HL-60/S4 treated with phorbol 12-myristate 13-acetate at 8.2 ng/mL for 4 days and 3 days (cell line): ENCODE data around the gene UBAP1L.
"Not testable (repeated sequence)": the region's sequence is repeated elsewhere in the genome, so short reads cannot be mapped to it uniquely, and the experiment has no call there.

Experiments used
- in situ Hi-C: fragments of 300-500 bp; cut with MboI; formaldehyde crosslinking; loops from 2 replicates; pipeline ENCODE4 v1.15.0; 2022; ENCODE audit warnings: low sequenced_read_pairs

Gene UBAP1L

GRCh38 chr15:65085207-65085753 lies 29.7 kb downstream of the UBAP1L start:
- in situ Hi-C loops: no loop called here

- in situ Hi-C loops: no loop called here
Observed at GRCh38 chr15:65084500-65085206, 30.3 kb downstream of the UBAP1L start.

DNA sequence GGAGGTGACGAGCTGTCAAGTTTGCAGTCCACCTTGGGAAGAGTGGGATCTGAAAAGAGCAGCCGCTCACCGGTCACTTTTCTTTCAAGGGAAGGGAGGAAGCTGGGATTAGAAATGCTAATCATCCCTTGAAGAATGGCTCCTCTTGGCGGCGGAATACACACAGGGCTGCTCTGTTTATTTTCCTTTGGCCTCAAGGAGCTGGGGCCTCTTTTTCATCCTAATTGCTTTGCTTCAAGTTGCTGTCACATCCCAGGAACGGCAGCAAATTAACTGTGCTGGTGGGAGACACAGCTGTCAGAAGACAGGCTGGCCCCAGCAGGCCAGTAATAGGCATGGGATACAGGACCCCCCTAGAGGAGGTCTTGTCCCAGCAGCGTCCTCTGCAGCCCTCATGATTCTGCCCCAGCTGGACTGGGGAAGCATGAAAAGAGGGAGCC lies 31.7 kb downstream of the UBAP1L start:
- in situ Hi-C loops: no loop called here

DNA sequence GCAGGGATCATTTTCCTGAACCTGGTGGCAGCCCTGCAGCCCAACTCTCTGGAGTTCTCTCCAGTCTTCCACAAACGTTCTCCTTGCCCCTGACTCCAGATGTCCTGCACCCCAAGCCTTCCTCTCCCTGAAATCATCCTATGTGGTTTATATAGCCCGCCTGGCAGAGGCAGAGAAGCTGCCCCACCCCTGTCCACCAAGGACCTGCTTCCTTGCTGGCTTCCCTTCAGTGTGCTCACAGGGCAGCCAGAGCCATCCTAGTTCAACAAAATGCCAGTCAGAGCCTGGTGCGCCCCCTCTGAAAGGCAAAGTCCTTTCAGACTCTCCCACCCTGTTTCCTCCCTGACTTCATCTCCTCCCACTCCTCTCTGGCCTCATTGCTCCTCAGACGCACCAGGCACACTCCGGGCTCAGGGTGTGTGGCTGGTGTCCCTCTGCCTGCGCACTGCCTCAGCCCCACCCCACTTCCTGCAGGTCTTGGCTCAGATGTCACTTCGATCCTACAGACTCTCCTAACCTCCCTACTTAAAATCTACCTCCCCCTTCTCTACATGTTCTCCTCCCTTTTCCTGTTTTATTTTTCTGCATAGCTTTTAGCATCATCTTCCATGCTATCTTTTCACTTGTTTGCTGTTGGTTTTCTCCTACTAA lies 32.6 kb downstream of the UBAP1L start:
- in situ Hi-C loops: no loop called here

- in situ Hi-C loops: no loop called here
Observed at GRCh38 chr15:65081758-65082157, 33.2 kb downstream of the UBAP1L start.

DNA sequence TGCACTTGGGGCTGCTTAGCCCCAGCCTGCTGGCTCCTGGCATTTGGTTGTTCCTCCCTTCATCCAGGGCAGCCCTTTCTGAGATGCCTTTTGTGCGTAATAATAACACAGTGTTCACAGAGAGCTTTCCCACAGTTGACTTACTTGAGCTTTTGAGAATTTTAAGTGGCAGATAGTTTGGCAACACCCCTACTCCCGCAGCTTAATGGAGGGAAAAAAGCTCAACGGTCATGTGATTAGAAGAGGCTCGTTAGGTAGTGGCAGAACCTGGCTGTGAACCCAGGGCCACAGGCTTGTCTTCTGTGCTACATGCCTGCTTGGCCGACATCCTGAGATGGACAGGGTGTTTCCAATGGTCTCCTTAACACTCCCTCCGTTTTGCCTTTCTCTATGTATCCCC lies 33.7 kb downstream of the UBAP1L start:
- in situ Hi-C loops: no loop called here

GRCh38 chr15:65079580-65079979 lies 35.4 kb downstream of the UBAP1L start:
- in situ Hi-C loops: no loop called here

DNA sequence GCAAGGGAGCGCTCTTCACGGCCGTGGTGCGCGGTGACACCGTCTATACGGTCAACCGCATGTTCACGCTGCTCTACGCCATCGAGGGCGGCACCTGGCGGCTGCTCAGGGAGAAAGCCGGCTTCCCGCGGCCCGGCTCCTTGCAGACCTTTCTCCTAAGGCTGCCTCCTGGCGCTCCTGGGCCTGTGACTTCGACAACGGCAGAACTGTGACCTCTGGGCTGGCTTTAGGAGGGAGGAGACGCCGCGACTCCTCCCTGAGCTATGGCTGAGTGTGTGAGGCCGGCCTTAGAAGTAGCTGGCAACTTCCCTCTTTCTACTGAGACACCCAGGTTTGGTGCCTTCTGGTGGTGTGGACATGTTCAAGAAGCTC lies 37.0 kb downstream of the UBAP1L start:
- in situ Hi-C loops: no loop called here

DNA sequence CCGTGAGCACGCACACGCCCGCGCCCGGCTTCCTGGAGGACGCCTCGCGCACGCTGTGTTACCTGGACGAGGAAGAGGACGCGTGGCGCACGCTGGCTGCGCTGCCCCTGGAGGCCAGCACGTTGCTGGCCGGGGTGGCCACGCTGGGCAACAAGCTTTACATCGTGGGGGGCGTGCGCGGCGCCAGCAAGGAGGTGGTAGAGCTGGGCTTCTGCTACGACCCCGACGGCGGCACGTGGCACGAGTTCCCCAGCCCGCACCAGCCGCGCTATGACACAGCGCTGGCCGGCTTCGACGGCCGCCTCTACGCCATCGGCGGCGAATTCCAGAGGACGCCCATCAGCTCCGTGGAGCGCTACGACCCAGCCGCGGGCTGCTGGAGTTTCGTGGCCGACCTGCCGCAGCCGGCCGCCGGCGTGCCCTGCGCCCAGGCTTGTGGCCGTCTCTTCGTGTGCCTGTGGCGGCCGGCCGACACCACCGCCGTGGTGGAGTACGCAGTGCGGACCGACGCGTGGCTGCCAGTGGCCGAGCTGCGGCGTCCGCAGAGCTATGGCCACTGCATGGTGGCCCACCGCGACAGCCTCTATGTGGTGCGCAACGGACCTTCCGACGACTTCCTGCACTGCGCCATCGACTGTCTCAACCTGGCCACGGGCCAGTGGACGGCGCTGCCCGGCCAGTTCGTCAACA lies 37.6 kb downstream of the UBAP1L start:
- in situ Hi-C loops: no loop called here

DNA sequence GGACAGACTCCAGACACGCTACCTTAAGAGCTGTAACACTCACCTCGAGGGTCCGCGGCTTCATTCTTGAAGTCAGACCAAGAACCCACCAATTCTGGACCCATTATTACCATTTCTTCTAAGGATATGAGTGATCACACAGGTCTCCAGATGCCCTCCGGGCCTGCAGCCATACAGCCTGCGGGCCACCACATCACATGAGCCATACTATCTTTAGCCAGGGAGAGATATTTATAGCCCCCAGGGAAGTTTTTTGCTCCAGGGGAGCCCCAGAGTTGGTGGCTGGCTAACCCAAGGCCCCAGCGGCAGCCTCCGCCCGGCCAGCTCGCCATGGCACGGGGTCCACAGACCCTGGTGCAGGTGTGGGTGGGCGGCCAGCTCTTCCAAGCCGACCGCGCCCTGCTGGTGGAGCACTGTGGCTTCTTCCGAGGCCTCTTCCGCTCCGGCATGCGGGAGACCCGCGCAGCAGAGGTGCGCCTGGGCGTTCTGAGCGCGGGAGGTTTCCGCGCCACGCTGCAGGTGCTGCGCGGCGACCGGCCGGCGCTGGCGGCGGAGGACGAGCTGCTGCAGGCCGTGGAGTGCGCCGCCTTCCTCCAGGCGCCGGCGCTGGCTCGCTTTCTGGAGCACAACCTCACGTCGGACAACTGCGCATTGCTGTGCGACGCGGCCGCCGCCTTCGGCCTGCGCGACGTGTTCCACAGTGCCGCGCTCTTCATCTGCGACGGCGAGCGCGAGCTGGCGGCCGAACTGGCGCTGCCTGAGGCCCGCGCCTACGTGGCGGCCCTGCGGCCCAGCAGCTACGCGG lies 38.3 kb downstream of the UBAP1L start, which contains the start of gene KBTBD13:
TSS of gene KBTBD13 (plus strand) at position 261 of the 805 bp plus-strand sequence. CDS start at position 331, 70 bp downstream.
- in situ Hi-C loops: no loop called here

- in situ Hi-C loops: not testable (repeated sequence)
Observed at GRCh38 chr15:65075607-65076395, 39.2 kb downstream of the UBAP1L start.

- in situ Hi-C loops: not testable (repeated sequence)
Observed at GRCh38 chr15:65074946-65075345, 40.1 kb downstream of the UBAP1L start.

DNA sequence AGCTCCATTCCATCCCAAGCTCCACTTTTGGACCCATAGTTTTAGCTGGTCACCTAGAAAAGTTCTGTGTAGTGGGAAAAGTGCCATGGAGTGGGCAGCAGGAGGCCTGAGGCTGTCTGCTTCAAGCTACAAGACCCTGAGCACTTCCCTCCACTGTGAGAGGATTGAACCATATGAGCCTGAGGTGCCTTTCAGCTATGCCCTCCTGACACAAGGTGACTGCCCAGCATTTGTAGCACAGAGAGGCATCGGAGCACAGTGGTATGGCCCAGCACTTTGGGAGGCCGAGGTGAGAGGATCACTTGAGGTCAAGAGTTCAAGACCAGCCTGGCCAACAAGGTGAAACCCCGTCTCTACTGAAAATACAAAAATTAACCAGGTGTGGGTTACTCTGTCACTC lies 42.4 kb downstream of the UBAP1L start:
- in situ Hi-C loops: no loop called here

- in situ Hi-C loops: no loop called here
Observed at GRCh38 chr15:65072027-65072426, 43.0 kb downstream of the UBAP1L start.

DNA sequence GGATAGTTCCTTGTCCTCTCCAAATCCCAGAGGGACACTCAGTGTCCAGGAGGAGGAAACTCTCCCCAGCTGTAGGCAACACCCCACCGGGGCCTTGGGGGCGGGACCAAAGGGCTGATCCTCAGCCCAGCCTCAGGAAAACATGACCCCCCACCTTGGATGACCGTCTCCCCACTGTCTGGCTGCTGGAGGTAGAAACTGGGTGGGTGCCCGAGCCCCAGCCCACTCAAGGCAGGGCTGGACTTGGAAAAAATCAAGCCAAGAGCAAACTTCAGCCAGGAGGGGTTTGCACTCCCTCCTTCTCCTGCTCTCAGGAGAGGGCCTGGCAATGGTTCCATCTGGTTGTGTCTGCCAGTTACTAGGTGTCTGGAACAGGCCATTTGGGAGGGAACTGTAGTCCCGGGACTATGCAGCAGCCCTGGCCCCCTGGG lies 43.6 kb downstream of the UBAP1L start:
- in situ Hi-C loops: no loop called here

- in situ Hi-C loops: no loop called here
Observed at GRCh38 chr15:65069779-65070546, 45.0 kb downstream of the UBAP1L start.

- in situ Hi-C loops: no loop called here
Observed at GRCh38 chr15:65069179-65069578, 45.8 kb downstream of the UBAP1L start.

DNA sequence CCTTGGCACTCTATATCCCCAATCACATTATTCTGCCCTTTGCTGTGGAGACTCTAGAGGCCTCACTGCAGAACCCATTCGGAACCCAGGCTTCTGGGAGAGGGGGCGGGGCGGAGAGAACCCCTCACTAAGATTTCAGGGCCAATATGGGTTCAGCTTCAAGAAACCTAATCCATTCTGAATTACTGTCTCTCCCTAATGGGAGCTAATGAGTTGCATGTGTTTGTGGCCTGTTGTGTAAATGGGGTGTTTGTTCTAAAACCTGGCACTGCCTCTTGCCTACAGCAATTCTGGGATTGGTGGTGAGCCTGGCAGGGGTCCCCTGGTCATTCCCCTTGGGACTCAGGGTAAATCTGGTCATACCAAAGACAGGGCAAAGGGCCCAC lies 46.6 kb downstream of the UBAP1L start:
- in situ Hi-C loops: no loop called here
